NCI-H146 treated with DMSO at 0.1 percent for 48 hours (cell line): ENCODE measurements around the gene GCN1.

Source experiments
- DNase-seq: peaks from one replicate; lab custom pipeline; 2025; ENCODE audit not compliant: unreplicated experiment; lab: John Stamatoyannopoulos, UW

The GCN1 gene

GRCh38 chr12:120099738-120100137 lies 94.8 kb downstream of the GCN1 start:
- no peak for DNase-seq

GRCh38 chr12:120098756-120099470 lies 95.6 kb downstream of the GCN1 start:
- no peak for DNase-seq

- DNase-seq = no peak
Observed at GRCh38 chr12:120096671-120097202, 97.8 kb downstream of the GCN1 start.

GRCh38 chr12:120095736-120096135 lies 98.8 kb downstream of the GCN1 start:
- DNase-seq = no peak

- no peak for DNase-seq
Observed at GRCh38 chr12:120095331-120095730, 99.2 kb downstream of the GCN1 start.

- no peak for DNase-seq
Observed at GRCh38 chr12:120094485-120094884, 100.0 kb downstream of the GCN1 start.

GRCh38 chr12:120093592-120094355 lies 100.7 kb downstream of the GCN1 start:
- no peak for DNase-seq

- no peak for DNase-seq
Observed at GRCh38 chr12:120093336-120093591, 101.3 kb downstream of the GCN1 start.

GRCh38 chr12:120092551-120093335 lies 101.8 kb downstream of the GCN1 start:
- no peak for DNase-seq

GRCh38 chr12:120091371-120092090 lies 103.0 kb downstream of the GCN1 start:
- DNase-seq = no peak

- DNase-seq = no peak
Observed at GRCh38 chr12:120090626-120091295, 103.8 kb downstream of the GCN1 start.

- no peak for DNase-seq
Observed at GRCh38 chr12:120090206-120090605, 104.3 kb downstream of the GCN1 start.

GRCh38 chr12:120089796-120090195 lies 104.7 kb downstream of the GCN1 start:
- no peak for DNase-seq

- DNase-seq = no peak
Observed at GRCh38 chr12:120089105-120089504, 105.4 kb downstream of the GCN1 start.

- DNase-seq = peak; percentile 97
Observed at GRCh38 chr12:120086801-120087621, 107.5 kb downstream of the GCN1 start.

- DNase-seq = no peak
Observed at GRCh38 chr12:120085920-120086645, 108.4 kb downstream of the GCN1 start.

GRCh38 chr12:120081641-120082040 lies 112.9 kb downstream of the GCN1 start:
- no peak for DNase-seq

GRCh38 chr12:120079411-120080400 lies 114.8 kb downstream of the GCN1 start:
- no peak for DNase-seq
